ENCODE measurements around the gene CDNF. TPM values are rescaled to one million over a fixed set of nuclear protein-coding genes. Genes with fewer than 3 reads are reported as not detected.

The CDNF gene
- total RNA-seq, 1 donor from 2014 or later = 1.3 TPM

GRCh38 chr10:14852236-14852635 lies 14.4 kb upstream of the CDNF start:
- H3K36me3 Mint-ChIP-seq = peaks cover 12% of the 10 kb centered on the region
- TF ChIP-seq CTCF (conservative IDR thresholded peaks at IDR 0.05) = no peak
- no peak for DNase-seq (ENCODE audit: extremely low spot score, unreplicated experiment)
- H3K4me1 Mint-ChIP-seq (ENCODE audit: unreplicated experiment) = no peaks in the 10 kb centered on the region
- H3K9me3 Mint-ChIP-seq = no peaks in the 10 kb centered on the region
- no peaks in the 10 kb centered on the region for H3K27me3 Mint-ChIP-seq
- no peak overlapping the region for H3K4me3 Mint-ChIP-seq
- no peak overlapping the region for H3K27ac Mint-ChIP-seq

- no peak for DNase-seq (ENCODE audit: extremely low spot score, unreplicated experiment)
- H3K9me3 Mint-ChIP-seq = no peaks in the 10 kb centered on the region
- no peak for TF ChIP-seq CTCF (conservative IDR thresholded peaks at IDR 0.05)
- no peaks in the 10 kb centered on the region for H3K4me1 Mint-ChIP-seq (ENCODE audit: unreplicated experiment)
- no peaks in the 10 kb centered on the region for H3K27me3 Mint-ChIP-seq
- no peak overlapping the region for H3K4me3 Mint-ChIP-seq
- no peak overlapping the region for H3K27ac Mint-ChIP-seq
- H3K36me3 Mint-ChIP-seq = peaks cover 17% of the 10 kb centered on the region
Measured at GRCh38 chr10:14844948-14845347, 7.1 kb upstream of the CDNF start.

GRCh38 chr10:14843327-14843988 lies 5.6 kb upstream of the CDNF start:
- H3K36me3 Mint-ChIP-seq = peaks cover 21% of the 10 kb centered on the region
- TF ChIP-seq CTCF (conservative IDR thresholded peaks at IDR 0.05) = no peak
- H3K27me3 Mint-ChIP-seq = no peaks in the 10 kb centered on the region
- H3K4me1 Mint-ChIP-seq (ENCODE audit: unreplicated experiment) = peaks cover 5% of the 10 kb centered on the region
- DNase-seq (ENCODE audit: extremely low spot score, unreplicated experiment) = no peak
- no peak overlapping the region for H3K4me3 Mint-ChIP-seq
- no peaks in the 10 kb centered on the region for H3K9me3 Mint-ChIP-seq
- H3K27ac Mint-ChIP-seq = no peak overlapping the region

- no peak for DNase-seq (ENCODE audit: extremely low spot score, unreplicated experiment)
- TF ChIP-seq CTCF (conservative IDR thresholded peaks at IDR 0.05) = no peak
- Mint-ChIP-seq H3K27ac (peak overlapping the region; percentile 33), H3K4me1 (ENCODE audit: unreplicated experiment) (peaks cover 14% of the 10 kb centered on the region), H3K9me3 (no peaks in the 10 kb centered on the region), H3K36me3 (peaks cover 14% of the 10 kb centered on the region), H3K4me3 (peak overlapping the region; percentile 72), H3K27me3 (no peaks in the 10 kb centered on the region)
Measured at GRCh38 chr10:14840178-14840577, 2.3 kb upstream of the CDNF start.

- H3K36me3 Mint-ChIP-seq = peaks cover 7% of the 10 kb centered on the region
- H3K27me3 Mint-ChIP-seq = no peaks in the 10 kb centered on the region
- no peaks in the 10 kb centered on the region for H3K9me3 Mint-ChIP-seq
- TF ChIP-seq CTCF (conservative IDR thresholded peaks at IDR 0.05) = no peak
- H3K4me3 Mint-ChIP-seq = peak overlapping the region; percentile 97
- H3K27ac Mint-ChIP-seq = peak overlapping the region; percentile 98
- H3K4me1 Mint-ChIP-seq (ENCODE audit: unreplicated experiment) = peaks cover 22% of the 10 kb centered on the region
- no peak for DNase-seq (ENCODE audit: extremely low spot score, unreplicated experiment)
Measured at GRCh38 chr10:14839305-14839695, 1.5 kb upstream of the CDNF start.
